ENCODE results near the gene STAG2. TPM values are rescaled to one million over a fixed set of nuclear protein-coding genes. Genes with fewer than 3 reads are reported as not detected.

The STAG2 gene
- total and polyA plus RNA-seq, 8 donors = 47.8 to 142 (median 114) TPM

DNA sequence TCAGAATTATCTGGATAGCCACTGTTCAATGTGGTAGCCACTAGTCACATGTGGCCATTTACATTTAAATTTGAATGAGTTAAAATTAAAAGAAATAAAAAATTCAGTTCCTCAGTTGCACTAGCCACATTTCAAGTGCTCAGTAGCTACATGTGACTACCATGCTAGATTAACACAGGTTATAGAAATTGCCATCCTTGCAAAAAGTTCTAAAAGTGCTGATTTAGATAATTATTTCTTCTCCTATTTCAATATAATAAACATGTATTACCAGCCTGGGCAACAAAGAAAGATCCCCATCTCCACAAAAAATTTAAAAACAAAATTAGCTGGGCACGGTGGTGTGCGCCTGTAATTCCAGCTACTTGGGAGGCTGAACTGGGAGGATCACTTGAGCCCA lies 11.7 kb upstream of the STAG2 start:
- intact Hi-C loops (cut with DNase I) = no loop called here
- ATAC-seq (no peak), DNase-seq (no peak)
- Histone ChIP-seq H3K9me3 (no peaks in the 10 kb centered on the region), H3K27me3 (no peaks in the 10 kb centered on the region), H3K4me1 (no peaks in the 10 kb centered on the region), H3K4me3 (no peak overlapping the region), H3K27ac (no peak overlapping the region), H3K36me3 (no peaks in the 10 kb centered on the region)
- TF ChIP-seq, protein P1, sequence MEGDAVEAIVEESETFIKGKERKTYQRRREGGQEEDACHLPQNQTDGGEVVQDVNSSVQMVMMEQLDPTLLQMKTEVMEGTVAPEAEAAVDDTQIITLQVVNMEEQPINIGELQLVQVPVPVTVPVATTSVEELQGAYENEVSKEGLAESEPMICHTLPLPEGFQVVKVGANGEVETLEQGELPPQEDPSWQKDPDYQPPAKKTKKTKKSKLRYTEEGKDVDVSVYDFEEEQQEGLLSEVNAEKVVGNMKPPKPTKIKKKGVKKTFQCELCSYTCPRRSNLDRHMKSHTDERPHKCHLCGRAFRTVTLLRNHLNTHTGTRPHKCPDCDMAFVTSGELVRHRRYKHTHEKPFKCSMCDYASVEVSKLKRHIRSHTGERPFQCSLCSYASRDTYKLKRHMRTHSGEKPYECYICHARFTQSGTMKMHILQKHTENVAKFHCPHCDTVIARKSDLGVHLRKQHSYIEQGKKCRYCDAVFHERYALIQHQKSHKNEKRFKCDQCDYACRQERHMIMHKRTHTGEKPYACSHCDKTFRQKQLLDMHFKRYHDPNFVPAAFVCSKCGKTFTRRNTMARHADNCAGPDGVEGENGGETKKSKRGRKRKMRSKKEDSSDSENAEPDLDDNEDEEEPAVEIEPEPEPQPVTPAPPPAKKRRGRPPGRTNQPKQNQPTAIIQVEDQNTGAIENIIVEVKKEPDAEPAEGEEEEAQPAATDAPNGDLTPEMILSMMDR (IDR thresholded peaks at IDR 0.05) = no peak

DNA sequence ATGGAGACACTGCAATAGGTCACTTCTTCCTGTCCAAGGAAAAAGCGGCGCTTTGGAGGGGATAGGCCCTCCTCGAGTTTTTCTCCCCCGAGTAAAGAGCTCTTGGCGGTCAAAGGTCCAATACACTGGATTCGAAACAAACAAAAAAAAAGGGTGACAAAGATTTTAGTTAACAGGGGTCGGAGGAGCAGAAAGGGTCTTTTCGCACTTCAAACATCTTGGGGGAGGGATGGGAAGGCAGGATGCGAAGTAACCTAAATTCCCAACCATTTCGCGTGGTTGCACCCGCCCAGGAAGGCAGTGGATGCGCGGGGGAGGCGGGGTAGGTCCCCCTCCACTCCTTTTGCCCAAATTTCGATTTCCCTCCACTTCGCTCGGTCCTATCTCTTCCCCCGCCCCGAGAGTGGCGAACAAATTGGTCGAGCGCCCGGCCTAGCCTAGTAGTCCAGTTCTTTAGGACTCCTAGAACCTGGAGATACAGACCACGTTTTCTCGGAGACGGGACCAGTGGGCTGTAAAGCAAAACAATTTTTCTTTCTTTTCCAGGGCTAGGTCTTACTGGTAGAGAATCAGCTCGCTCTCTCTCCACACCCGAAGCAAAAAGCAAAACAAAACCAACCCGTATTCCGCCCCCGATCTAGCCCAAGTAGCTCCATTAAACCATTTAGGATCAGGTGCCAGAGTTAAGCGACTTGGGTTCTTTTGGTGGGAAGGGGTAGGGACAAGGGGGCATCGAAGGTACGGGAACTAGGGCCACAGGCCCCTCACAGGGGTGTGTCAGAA lies 2.0 kb upstream of the STAG2 start:
- Histone ChIP-seq H3K36me3 (no peaks in the 10 kb centered on the region), H3K27ac (peak overlapping the region; percentile 94 to 98), H3K4me1 (peaks cover 0 to 8% of the 10 kb centered on the region in 2 donors), H3K27me3 (no peaks in the 10 kb centered on the region), H3K4me3 (peak overlapping the region; percentile 34 to 63), H3K9me3 (no peaks in the 10 kb centered on the region)
- peak; percentile 2 for ATAC-seq
- TF ChIP-seq, protein P1 (IDR thresholded peaks at IDR 0.05) = no peak
- DNase-seq = peak; percentile 37 to 70 (median 44)
- intact Hi-C loops (cut with DNase I) = no loop called here

DNA sequence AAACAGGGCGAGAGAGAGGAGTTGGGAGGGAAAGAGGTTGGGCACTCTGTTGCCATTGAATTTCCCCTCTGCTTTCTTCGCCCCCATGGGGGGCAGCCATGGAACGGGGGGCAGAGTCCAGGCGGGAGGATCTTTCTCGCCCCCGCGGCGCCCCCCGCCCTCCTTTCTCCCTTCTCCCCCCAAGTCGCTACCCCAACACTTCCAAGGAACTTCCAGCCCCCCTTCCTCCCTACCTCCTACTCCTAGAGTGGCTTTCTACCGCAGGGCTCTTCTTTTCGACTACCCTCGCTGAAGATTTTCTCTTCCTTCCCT lies 594 bp upstream of the STAG2 start:
- DNase-seq (no peak), ATAC-seq (no peak)
- Histone ChIP-seq H3K9me3 (no peaks in the 10 kb centered on the region), H3K27me3 (no peaks in the 10 kb centered on the region), H3K36me3 (no peaks in the 10 kb centered on the region), H3K27ac (peak overlapping the region; percentile 98 to 99), H3K4me1 (peaks cover 0 to 19% of the 10 kb centered on the region in 2 donors), H3K4me3 (peak overlapping the region; percentile 41 to 63)
- TF ChIP-seq, protein P1 (IDR thresholded peaks at IDR 0.05) = no peak
- intact Hi-C loops (cut with DNase I) = no loop called here

DNA sequence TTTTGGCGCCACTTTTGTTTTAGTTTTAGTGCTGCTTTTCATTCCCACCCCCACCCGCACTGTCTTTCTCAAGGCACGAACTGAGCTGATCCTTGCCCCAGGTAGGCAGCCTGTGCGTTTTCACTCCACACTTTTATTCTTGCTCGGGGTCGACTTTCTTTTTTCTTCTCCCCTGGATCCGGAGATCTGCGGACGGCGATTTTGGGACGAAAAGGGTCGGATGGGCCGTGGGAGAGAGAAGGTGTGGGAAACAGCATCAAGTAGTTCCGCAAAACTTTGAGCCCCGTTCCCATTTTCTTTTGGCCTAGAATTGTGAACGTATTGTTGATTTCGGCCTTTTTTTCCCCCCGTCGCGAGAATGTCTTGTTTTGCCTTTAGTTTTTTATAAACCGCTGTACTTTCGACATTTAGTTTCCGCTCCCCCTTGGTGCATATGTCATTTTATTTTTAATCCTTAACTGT lies 531 bp downstream of the STAG2 start:
- no peaks in the 10 kb centered on the region for H3K36me3 ChIP-seq
- H3K4me3 ChIP-seq = peak overlapping the region; percentile 41 to 63
- H3K9me3 ChIP-seq = no peaks in the 10 kb centered on the region
- no peaks in the 10 kb centered on the region for H3K27me3 ChIP-seq
- peaks cover 0 to 26% of the 10 kb centered on the region in 2 donors for H3K4me1 ChIP-seq
- intact Hi-C loops (cut with DNase I) = no loop called here
- H3K27ac ChIP-seq = peak overlapping the region; percentile 98 to 99
- DNase-seq (no peak), ATAC-seq (peak; percentile 1)
- TF ChIP-seq, protein P1 (IDR thresholded peaks at IDR 0.05) = no peak

DNA sequence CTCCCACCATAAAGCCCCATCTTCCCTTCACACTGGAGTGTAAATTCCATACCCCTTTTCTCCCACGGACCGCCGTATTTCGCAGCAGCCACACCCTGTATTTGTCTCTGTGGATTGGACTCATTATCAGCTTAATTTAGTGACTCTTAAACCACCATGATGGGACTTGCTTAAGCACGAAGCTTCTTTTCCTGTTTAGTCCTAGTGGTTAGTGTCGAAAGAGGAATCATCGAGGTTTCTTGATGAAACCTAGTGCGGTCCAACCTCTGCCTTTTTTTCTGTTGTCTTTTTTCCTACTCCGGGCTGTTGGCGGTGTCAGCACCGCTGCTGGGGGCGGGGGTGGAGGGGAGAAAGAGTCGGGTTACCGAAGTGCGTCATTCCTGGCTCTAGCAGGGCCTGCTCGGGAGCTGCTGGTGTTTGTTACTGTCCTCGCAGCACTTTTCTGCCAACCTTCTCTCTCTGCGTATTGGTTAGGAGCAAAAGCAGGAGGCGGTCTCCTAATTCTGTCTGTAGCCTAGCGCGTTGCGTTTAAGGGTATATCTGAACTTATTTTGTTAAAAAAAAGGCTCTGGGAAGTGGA lies 1.4 kb downstream of the STAG2 start:
- TF ChIP-seq, protein P1 (IDR thresholded peaks at IDR 0.05) = no peak
- ATAC-seq (peak; percentile 68), DNase-seq (peak; percentile 88 to 96 (median 90))
- Histone ChIP-seq H3K9me3 (no peaks in the 10 kb centered on the region), H3K4me1 (peaks cover 0 to 32% of the 10 kb centered on the region in 2 donors), H3K4me3 (peak overlapping the region; percentile 41 to 63), H3K27ac (peak overlapping the region; percentile 98 to 99), H3K36me3 (no peaks in the 10 kb centered on the region), H3K27me3 (no peaks in the 10 kb centered on the region)
- intact Hi-C loops (cut with DNase I) = no loop called here

Data from left lung (tissue), 10 donors.